Stimulated activated CD4-positive, alpha-beta T cell treated with anti-CD3 and anti-CD28 coated beads, Interleukin-12 subunit alpha, Interleukin-12 subunit beta, amount 100 ng/mL, for 48 hours (primary cell): Measurements from ENCODE around the gene MYD88.

Experiments
- DNase-seq, 3 donors: peaks; one replicate each; pipeline ENCODE4 v3.0.0-alpha.2; 2020; ENCODE audit warnings: low read depth in 2 of 3, low spot score in 1 of 3

Gene MYD88

DNA sequence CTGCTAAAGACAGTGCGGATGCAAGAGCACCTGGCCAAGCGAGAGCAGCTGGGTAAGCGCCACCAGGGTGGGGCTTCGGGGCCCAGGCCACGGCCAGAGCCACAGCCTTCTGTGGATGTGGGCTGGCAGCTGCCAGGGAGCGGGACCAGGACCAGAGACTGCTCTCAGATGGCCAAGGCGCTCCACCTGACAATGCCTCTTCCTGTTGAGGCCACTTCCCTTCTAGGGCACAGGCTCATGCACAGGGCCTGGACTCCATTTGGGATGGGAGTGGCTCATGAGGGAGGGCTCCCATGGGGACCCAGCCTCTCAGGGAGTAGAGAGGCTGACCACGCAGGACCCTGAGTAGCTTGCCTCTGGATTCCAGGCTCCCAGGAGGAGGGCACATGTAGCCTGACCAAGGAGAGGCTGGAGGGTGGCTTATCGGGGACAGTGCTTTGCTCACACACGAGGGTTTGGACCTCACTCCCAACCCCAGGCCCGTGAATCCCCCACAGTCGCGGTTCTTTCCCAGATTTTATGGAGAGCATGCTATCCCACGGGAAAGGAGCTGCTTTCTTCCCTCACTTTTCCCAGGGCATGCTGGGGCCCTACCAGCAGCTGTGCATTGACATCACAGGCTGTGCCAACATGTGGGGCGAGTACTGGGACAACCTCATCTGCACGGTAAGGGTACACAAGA lies 26.6 kb upstream of the MYD88 start:
- DNase-seq = no peak

DNA sequence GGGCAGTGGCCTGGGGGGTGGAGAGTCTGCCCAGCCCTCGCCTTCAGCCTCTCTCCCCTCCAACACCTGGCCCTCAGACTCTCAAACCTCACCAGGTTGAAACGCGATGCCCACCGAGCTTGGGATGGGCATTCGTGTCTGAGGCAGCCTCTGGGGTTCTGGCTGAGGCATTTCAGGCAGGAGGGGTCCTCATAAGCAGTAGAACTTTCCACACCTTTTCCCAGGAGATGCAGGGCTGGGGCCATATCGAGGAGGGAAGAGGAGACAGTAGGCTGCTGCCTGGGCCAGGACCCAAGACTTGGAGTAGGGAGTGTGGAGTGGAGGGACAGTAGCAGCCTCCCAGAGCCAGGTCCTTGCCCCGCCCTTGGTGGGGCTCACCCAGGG lies 26.1 kb upstream of the MYD88 start:
- no peak for DNase-seq

- DNase-seq = no peak
These were observed 24.2 kb upstream of the MYD88 start for GRCh38 chr3:38114052-38114874.

GRCh38 chr3:38114875-38115644 lies 23.4 kb upstream of the MYD88 start:
- DNase-seq = no peak

- no peak for DNase-seq
These were observed 22.6 kb upstream of the MYD88 start for GRCh38 chr3:38115645-38116427.

DNA sequence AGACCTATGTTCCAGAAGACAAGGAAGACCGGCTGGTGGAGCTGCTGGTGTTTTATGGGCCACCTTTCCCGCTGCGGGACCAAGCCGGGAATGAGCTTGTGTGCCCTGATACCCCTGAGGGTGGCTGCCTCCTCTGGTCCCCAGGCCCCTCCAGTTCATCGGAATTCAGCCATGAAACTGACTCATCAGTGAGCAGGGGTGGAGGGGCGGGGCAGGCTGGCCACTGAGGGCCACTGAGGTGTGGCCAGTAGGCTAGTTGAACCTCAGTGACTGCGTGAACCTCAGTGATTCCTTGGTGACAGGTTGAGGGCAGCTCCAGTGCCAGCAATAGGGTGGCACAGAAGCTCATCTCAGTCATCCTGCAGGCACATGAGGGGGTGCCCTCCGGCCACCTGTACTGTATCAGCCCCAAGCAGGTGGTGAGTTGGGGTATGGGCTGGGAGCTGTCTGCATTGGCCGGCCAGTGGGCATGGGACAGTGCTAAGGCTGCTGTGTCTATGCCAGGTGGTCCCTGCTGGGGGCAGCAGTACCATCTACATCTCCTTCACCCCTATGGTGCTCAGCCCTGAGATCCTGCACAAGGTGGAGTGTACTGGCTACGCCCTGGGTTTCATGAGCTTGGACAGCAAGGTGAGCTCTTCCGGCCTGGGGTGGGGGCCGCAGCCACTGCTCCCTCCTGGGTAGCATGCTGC lies 21.8 kb upstream of the MYD88 start:
- no peak for DNase-seq

DNA sequence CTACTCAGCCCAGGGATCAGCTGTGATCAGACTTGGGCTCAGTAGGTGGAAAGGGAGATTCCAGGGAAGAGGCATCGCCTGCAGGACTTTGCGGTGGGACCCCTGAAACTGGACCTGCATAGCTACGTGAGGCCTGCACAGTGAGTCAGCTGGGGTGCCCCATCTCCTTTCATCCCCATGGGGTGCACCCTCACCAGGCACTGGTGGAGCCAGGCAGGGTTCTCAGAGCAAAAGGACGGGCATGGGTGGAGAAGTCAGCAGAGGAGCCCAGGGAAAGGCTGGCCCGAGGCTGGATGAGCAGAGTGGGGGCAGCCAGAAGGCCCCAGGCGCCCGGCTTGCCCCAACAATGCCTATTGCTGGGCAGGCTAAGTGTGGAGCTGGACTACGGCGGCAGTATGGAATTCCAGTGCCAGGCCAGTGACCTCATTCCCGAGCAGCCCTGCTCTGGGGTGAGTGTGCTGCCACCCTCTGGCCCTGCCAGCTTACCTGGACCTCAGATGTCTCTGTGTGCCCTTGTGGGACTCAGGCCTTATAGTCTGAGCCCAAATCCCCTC lies 21.2 kb upstream of the MYD88 start:
- DNase-seq = no peak

- DNase-seq = peak; percentile 57 to 59 (median 58)
These were observed 20.6 kb upstream of the MYD88 start for GRCh38 chr3:38117748-38118420.

GRCh38 chr3:38118421-38119247 lies 19.8 kb upstream of the MYD88 start:
- DNase-seq = no peak

GRCh38 chr3:38119248-38119544 lies 19.3 kb upstream of the MYD88 start:
- DNase-seq = no peak

DNA sequence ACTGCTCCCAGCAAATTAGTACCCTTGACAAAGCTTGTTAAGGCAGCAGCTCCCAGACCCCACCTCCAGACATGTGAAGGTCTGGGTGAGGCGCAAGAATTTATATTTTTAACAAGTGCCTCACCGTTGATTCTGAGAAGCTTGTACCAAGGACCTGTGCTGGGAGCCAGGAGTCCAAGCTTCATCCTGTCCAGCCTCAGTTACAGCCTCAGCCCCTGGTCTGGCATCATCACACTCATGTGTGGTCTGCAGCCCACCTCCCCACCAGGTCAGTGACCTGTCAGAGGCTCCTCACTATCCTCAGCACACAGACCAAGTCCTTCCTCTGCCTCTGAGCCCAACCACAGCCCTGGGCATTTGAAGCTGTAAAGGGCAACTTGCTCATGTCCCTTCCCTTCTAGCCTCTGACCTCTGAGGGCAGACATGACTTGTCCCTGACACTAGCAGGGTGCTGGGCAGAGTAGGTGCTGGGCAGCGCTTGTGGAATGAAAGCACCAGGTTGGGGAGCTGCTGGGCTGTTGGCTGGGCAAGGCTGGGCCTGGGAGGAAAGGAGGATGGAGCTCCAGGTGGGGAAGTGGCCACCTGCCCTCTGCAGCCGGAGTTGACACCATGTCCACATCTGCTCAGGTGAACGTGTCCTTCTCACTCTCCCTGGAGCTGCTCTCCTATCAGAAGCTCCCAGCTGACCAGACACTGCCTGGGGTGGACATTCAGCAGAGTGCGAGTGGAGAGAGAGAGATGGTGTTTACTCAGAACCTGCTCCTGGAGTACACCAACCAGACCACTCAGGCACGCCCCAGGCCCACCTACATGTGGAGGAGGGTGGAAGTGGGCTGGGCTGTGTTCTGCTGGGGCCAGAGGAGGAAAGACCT lies 18.4 kb upstream of the MYD88 start:
- no peak for DNase-seq

DNA sequence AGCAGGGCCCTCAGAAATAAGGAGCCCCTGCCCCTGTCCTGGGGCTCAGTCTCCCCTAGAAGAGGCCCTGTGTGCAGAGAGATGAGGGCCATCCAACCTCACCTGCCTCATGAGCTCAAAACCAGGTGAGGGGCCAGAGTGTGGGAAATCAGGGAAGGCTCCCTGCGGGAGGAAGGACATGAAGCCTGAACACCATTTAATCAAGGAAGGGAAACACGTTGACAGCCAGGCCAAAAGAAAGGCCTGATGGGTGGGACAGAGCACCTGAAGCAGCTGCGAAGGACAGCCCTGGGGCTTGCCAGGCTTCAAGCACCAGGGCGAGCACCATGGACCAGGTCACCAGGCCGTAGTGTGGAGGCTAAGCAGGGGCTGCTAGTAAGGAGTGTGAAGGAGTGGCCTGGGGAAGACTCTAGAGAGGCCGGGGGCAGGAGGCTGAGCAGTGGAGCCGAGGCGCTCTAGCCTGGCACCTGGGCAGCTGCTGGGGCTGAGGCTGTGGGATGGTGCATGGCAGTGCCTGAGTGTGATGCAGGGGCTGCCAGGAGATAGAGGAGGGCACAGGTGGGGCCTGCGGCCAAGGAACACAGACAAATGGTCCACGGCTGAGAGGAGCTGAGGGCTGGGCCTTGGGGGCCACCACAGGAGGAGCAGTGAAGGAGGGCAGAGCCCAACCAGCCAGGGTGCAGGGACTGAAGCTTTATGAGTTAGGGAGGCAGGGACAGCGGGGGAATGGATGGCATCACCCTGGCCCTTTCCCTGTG lies 17.6 kb upstream of the MYD88 start:
- no peak for DNase-seq

DNA sequence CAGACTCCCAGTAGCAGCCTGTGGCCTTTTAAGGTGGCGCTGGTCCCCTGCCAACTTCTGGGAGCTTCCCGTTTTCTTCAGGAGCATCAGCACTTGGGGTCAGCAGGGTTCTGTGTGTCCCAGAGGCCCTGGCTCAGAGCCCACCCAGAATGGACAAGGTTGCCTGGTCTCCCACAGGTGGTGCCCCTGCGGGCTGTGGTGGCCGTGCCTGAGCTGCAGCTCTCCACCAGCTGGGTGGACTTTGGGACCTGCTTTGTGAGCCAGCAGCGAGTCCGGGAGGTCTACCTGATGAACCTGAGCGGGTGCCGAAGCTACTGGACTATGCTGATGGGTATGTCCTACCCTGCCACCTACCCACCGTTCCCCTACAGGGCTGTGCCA lies 17.0 kb upstream of the MYD88 start:
- no peak for DNase-seq

DNA sequence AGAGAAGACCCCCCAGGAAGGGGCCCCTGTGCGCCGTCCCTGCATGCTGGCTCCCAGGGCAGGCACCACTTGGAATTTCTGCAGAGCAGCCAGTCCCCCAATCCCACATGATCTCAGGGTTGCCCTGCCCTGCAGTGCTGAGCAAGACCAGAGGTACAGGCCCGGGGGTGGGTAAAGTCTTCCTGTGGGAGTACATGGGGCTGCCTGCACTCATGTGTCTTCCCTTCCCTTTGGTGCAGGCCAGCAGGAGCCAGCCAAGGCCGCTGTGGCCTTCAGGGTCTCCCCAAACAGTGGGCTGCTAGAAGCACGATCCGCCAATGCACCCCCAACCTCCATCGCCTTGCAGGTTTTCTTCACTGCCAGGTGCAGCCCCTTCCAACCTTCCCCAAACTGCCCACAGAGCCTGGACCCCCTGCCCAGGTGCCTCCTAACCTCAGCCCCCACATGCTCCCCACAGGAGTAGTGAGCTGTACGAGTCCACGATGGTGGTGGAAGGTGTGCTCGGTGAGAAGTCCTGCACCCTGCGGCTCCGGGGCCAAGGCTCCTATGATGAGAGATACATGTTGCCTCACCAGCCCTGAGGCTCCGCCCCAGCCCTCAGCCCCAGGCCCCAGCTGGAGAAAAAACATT lies 16.5 kb upstream of the MYD88 start:
- DNase-seq = no peak

DNA sequence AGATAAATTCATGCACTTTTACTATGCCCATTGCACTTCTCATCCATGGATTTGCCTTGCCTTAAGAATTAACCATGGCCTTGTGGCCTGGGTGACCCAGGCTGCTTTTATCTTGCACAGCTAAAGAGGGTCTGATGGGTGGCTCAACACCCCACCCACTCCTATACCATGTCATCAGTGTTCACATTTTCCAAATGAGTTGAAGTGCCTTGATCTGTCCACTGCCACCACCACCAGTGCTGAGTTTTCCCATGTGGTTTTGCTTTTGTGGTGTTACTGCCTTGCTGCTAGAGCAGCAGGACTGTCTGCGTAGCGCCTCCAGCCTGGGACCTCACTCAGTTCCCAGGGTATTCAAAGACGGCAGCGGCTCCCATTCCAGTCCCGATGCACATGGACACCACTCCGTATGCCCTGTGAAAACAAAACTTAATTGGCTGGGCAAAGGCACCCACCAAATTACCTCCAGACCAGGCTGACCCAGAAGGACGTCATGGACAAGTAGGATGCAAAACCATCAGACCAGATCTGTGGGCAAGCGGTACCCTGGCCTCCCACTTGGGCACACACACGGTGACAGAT lies 15.7 kb upstream of the MYD88 start:
- no peak for DNase-seq

DNA sequence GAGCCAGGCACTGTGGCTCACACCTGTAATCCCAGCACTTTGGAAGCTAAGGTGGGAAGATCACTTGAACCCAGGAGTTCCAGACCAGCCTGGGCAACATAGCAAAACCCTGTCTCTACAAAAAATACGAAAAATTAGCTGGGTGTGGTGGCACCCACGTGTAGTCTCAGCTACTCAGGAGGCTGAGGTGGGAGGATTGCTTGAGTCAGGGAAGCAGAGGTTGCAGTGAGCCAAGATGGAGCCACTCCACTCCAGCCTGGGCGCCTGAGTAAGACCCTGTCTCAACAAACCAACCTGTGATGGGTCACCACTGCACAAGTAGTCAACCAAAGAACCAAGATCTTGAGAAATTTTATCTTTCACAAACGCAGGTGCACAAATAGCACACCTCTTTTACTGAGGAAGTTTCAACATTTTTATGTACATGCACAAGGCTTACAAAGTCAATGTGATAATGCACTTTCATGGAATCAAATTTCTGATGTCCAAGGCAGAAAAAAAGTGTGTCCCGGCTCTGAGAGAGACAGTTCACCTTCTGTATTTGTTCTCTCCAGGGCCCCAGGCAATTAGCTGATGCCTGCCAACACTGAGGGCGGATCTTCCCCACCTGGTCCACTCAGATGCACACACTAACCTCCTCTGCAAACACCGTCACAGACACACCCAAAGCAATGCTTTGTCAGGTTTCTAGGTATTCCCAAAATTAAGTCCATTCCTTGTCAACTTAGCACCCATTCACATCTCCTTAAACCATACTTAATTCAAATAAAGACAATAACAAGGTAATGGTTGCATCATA lies 13.9 kb upstream of the MYD88 start:
- no peak for DNase-seq
